ENCODE measurements around the gene SPECC1.

Gene SPECC1

DNA sequence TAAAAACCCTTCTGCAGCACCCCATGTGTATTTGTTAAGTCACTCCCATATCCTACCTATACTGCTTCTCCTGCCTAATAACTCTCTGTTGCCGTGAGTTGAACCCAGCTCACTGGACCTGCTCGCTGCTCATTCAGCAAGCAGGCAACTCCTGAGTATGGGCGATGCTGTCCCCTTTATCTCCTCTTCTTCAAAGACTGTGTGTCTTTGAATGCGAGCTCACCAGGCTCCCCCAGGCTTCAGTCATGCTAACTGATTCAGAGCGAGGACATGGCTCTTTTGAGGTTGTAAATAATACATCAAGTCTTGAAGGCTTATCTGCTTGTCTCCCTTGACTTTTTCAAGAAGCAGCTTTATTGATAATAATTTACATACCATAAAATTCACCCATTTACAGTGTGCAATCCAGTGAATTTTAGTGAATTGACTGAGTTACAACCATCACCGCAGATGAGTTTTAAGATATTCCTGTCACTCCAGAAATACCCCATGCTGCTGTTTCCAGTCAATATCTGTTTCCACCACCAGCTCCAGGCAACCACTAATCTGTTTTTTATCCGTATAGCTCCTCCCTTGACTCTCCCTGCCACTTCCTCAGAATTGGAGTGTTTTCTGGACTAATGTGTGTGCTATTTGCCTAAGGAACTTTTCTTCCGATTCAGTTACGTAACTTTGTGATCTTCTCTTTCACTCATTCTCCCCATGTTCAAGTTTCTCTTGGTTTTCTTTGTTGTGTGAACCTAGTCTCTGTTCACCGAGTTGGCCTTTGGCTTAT lies 132.2 kb downstream of the SPECC1 start:
- H3K4me1 Mint-ChIP-seq = peaks cover 16% of the 10 kb centered on the region

DNA sequence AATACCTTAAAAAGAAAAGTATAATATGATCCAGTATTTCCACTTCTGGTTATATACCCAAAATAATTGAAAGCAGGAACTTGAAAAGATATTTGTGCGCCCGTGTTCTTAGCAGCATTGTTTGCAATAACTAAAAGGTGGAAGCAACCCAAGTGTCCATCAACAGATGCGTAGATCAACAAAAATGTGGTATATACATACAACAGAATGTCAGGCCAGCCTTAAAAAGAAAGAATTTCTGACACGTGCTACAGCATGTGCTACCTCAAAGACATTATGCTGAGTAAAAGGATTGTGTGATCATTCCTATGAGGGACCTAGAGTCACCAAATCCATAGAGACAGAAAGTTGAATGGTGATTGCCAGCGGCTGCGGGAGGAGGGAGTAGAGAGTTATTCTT lies 133.1 kb downstream of the SPECC1 start:
- TF ChIP-seq CTCF (IDR thresholded peaks at IDR 0.05) = no peak
- H3K9me3 Mint-ChIP-seq = peaks cover 7% of the 10 kb centered on the region
- H3K27ac Mint-ChIP-seq = no peak overlapping the region
- H3K4me3 Mint-ChIP-seq = no peak overlapping the region
- peaks cover 16% of the 10 kb centered on the region for H3K4me1 Mint-ChIP-seq
- no peaks in the 10 kb centered on the region for H3K36me3 Mint-ChIP-seq (ENCODE audit: low read depth)
- no peak for DNase-seq
- H3K27me3 Mint-ChIP-seq (ENCODE audit: low read depth, poor library complexity) = peaks cover 11% of the 10 kb centered on the region

More for the DNA sequence above, 132.2 kb downstream of the SPECC1 start:
- H3K4me3 Mint-ChIP-seq = no peak overlapping the region
- H3K36me3 Mint-ChIP-seq (ENCODE audit: low read depth) = no peaks in the 10 kb centered on the region
- peaks cover 4% of the 10 kb centered on the region for H3K9me3 Mint-ChIP-seq
- TF ChIP-seq CTCF (IDR thresholded peaks at IDR 0.05) = no peak
- DNase-seq = no peak
- no peak overlapping the region for H3K27ac Mint-ChIP-seq
- H3K27me3 Mint-ChIP-seq (ENCODE audit: low read depth, poor library complexity) = peaks cover 12% of the 10 kb centered on the region

GRCh38 chr17:20143740-20144139 lies 134.6 kb downstream of the SPECC1 start:
- H3K36me3 Mint-ChIP-seq (ENCODE audit: low read depth) = no peaks in the 10 kb centered on the region
- peaks cover 15% of the 10 kb centered on the region for H3K27me3 Mint-ChIP-seq (ENCODE audit: low read depth, poor library complexity)
- TF ChIP-seq CTCF (IDR thresholded peaks at IDR 0.05) = no peak
- no peak overlapping the region for H3K4me3 Mint-ChIP-seq
- no peak for DNase-seq
- peaks cover 16% of the 10 kb centered on the region for H3K4me1 Mint-ChIP-seq
- H3K9me3 Mint-ChIP-seq = peaks cover 7% of the 10 kb centered on the region
- H3K27ac Mint-ChIP-seq = no peak overlapping the region

GRCh38 chr17:20145567-20145966 lies 136.4 kb downstream of the SPECC1 start:
- Mint-ChIP-seq H3K27me3 (ENCODE audit: low read depth, poor library complexity) (peaks cover 18% of the 10 kb centered on the region), H3K36me3 (ENCODE audit: low read depth) (no peaks in the 10 kb centered on the region), H3K4me1 (peaks cover 13% of the 10 kb centered on the region), H3K27ac (no peak overlapping the region), H3K9me3 (peaks cover 7% of the 10 kb centered on the region), H3K4me3 (no peak overlapping the region)
- no peak for DNase-seq
- no peak for TF ChIP-seq CTCF (IDR thresholded peaks at IDR 0.05)

GRCh38 chr17:20149251-20149650 lies 140.1 kb downstream of the SPECC1 start:
- DNase-seq = no peak
- Mint-ChIP-seq H3K27me3 (ENCODE audit: low read depth, poor library complexity) (peaks cover 21% of the 10 kb centered on the region), H3K36me3 (ENCODE audit: low read depth) (no peaks in the 10 kb centered on the region), H3K4me3 (no peak overlapping the region), H3K9me3 (peaks cover 7% of the 10 kb centered on the region), H3K27ac (no peak overlapping the region), H3K4me1 (no peaks in the 10 kb centered on the region)
- TF ChIP-seq CTCF (IDR thresholded peaks at IDR 0.05) = no peak

DNA sequence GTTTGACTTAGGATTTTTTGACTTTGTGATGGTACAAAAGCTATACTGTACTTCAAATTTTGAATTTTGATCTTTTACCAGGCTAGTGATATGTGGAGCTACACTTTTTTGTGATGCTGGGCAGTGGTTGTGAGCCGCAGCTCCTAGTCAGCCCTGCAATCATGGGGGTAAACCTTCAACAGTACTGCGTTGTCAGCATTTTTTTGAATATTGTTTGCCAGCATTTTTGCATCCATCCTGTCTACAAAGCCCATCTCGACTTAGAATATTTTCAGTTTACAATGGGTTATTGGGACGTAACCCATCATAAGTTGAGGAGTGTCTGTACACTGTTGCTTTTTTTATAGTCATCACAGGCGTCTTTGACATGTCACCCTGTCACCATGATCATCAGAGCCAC lies 142.0 kb downstream of the SPECC1 start:
- Mint-ChIP-seq H3K9me3 (peaks cover 4% of the 10 kb centered on the region), H3K4me1 (no peaks in the 10 kb centered on the region), H3K36me3 (ENCODE audit: low read depth) (no peaks in the 10 kb centered on the region), H3K4me3 (no peak overlapping the region), H3K27me3 (ENCODE audit: low read depth, poor library complexity) (peaks cover 21% of the 10 kb centered on the region), H3K27ac (no peak overlapping the region)
- DNase-seq = no peak
- no peak for TF ChIP-seq CTCF (IDR thresholded peaks at IDR 0.05)

Measured in nephron progenitor cell (in vitro differentiated cells).